HPDE6-E6E7 (cell line): ENCODE data around the gene ATP8A2.

Experiments used
- DNase-seq: peaks from one replicate; pipeline ENCODE4 v3.0.0; 2011; ENCODE audit warnings: missing footprints; ENCODE audit errors: extremely low spot score

ATP8A2 gene

GRCh38 chr13:25881136-25881926 lies 509.6 kb downstream of the ATP8A2 start:
- DNase-seq: no peak

- no peak for DNase-seq
These were observed 510.2 kb downstream of the ATP8A2 start for GRCh38 chr13:25881971-25882451.

- no peak for DNase-seq
These were observed 510.9 kb downstream of the ATP8A2 start for GRCh38 chr13:25882466-25883357.

- DNase-seq: no peak
These were observed 513.6 kb downstream of the ATP8A2 start for GRCh38 chr13:25885418-25885817.

- no peak for DNase-seq
These were observed 514.9 kb downstream of the ATP8A2 start for GRCh38 chr13:25886438-25887214.

- no peak for DNase-seq
These were observed 516.3 kb downstream of the ATP8A2 start for GRCh38 chr13:25887962-25888655.

GRCh38 chr13:25890671-25891212 lies 519.0 kb downstream of the ATP8A2 start:
- no peak for DNase-seq

GRCh38 chr13:25898991-25899390 lies 527.2 kb downstream of the ATP8A2 start:
- DNase-seq: no peak

GRCh38 chr13:25899464-25899863 lies 527.7 kb downstream of the ATP8A2 start:
- DNase-seq: no peak

GRCh38 chr13:25899952-25900351 lies 528.2 kb downstream of the ATP8A2 start:
- no peak for DNase-seq

GRCh38 chr13:25901460-25902376 lies 529.9 kb downstream of the ATP8A2 start:
- DNase-seq: peak; percentile 45

- no peak for DNase-seq
These were observed 530.7 kb downstream of the ATP8A2 start for GRCh38 chr13:25902455-25902854.

GRCh38 chr13:25902891-25903341 lies 531.1 kb downstream of the ATP8A2 start:
- DNase-seq: no peak

GRCh38 chr13:25904830-25905229 lies 533.1 kb downstream of the ATP8A2 start:
- no peak for DNase-seq

- DNase-seq: no peak
These were observed 533.8 kb downstream of the ATP8A2 start for GRCh38 chr13:25905611-25906010.

GRCh38 chr13:25906191-25906661 lies 534.5 kb downstream of the ATP8A2 start:
- no peak for DNase-seq

- DNase-seq: no peak
These were observed 536.6 kb downstream of the ATP8A2 start for GRCh38 chr13:25908366-25908765.

GRCh38 chr13:25910243-25910642 lies 538.5 kb downstream of the ATP8A2 start:
- no peak for DNase-seq

GRCh38 chr13:25910991-25911419 lies 539.2 kb downstream of the ATP8A2 start:
- DNase-seq: no peak

GRCh38 chr13:25912961-25913360 lies 541.2 kb downstream of the ATP8A2 start:
- DNase-seq: no peak
